ENCODE data around the gene TUT1. TPM values are rescaled to one million over a fixed set of nuclear protein-coding genes. Genes with fewer than 3 reads are reported as not detected.
A peak's percentile ranks its signal among the peaks of the same experiment; 100 is the strongest.

Gene TUT1
- total RNA-seq, 1 experiment from 2014 or later = 6.4 TPM

DNA sequence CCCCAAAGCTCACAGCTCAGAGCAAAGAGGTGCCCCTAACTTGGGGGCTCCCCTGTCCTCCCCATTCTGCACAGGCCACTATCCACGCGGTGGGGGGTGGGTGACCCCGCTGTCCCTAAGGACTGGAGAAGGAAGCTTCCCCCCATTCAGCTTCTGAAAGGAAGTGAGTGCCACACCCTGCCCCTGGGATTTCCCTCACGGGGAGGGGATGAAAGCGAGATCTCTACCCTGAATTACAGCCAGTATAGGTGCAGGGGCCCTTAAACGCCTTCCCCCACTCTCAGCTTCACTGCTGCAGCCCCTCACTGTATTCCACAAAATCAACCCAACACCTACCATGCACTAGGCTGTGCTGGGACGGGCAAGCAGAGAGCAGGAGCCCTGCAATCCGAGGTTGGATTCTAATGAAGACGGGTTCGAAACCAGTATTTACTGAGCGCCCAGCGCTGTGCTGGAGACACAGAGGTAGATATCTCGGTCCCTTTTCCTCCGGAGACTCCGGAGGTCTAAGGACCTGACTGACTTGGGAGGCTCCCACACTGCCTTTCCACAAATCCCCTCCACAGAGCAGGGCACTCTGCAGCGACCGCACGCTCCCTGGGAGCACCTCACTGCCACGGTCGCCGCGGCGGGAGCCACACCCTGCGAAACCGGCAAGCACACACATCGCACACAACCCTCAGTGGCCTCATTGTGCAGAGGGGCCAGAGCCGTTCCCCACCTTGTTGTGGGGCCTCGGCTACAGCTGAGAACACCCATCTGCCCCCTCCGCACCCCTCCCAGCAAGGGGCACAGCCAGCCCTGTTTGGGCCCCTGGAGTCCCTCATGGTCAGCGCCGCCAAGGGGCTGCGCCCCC, 46.5 kb downstream of the TUT1 start:
- DNase-seq (ENCODE audit: extremely low read depth, low read depth) = no peak

DNA sequence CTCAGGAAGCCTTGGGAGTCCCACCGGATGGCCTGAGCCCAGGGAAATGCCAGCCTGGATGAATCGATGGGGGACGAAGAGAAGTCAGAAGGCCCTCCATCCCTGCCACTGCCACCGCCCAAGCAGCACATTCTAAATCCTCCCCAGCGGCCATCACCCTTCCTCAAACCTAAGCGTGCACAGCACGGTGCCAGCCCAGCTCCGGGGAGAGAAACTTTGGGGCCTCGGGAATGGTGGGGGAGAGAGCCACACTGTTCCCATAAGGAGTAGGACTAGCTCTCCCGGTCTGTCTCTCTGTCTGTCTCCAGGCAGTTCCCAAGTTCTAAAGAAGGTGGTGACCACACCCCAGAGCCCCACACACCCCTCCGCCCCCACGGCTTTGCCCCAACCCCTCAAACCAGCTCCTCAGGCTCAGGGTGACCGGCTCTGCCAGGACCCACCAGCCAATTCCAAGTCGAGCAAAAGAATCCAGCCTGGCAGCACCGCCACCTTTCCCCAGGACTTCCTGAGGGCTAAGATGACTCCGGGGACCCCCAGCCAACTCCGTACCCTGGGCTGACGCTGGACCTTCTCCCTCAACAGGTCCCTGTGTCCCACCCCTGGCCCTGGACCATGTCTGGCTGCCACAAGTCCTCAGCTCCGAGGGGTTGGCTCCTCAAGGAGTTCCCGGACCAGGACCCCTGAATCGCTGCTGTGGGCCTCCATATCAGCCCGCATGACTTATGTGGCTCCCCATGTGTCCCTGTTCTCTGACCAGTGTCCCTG, 47.5 kb downstream of the TUT1 start:
- DNase-seq (ENCODE audit: extremely low read depth, low read depth) = no peak

DNA sequence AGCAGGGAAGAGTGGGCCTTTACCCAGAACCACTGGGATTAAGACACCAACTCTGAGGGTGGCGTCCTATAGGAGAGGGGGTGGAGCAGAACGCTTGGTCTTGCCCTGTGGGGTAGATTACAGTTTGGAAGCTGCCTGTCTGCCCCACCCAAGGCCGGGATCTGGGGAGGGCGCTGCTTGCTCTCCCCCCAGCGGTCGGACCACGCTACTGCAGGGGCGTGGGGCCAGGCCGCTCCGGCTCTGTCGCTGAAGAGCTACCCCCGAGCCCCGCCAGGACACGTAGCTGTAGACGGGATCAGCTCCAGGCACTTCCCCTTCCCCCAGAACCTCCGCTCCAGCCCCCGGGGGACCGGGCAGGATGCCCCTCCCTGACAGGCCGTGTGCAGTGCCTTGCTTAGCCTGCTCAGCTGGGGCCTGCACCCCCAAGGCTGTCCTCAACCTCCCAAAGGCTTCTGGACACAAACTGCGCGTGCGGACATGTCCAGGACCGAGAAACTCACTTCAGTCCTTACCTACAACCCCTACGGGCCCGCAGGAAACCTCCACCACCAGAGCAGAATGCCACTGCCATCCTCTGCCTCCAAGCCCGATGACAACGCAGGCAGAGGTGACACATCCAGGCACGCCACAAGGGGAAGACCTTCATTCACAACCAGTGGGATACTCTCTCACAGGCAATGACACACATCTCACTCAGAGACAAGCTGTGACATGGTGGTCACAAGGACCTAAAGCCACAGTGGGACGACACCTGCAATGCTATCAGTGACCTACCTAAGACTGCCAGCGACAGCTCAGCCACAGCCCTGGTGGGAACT, 48.4 kb downstream of the TUT1 start:
- DNase-seq (ENCODE audit: extremely low read depth, low read depth) = peak; percentile 51

DNA sequence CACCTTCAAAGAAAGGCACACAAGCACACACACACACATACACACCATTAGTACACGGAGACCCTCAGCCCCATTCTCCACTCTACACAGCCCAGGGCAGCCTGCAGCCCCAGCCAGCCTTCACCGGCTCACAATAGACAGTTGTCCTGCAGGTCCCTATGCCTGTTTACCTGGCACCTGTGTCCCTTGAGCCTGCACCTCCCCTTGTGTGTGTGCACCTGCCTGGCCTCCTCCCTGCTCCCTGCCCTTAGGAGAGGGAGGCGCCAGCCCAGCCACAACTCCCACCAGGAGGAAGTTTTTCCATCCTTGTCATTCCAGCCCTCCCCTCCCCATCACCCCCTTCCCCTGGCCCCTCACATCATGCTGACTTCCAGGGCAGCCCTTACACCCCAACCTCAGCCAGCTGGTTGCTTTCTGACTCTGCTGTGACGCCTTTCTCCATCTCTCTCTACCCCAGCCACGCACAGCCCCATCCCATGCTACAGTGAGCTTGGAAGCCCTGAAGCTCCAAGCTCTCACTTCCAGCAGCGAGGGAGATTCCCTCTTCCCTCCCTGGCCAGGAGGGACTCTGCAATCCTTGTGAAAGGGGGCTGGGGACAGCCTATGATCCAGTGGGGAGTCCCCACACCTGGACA, 49.1 kb downstream of the TUT1 start:
- no peak for DNase-seq (ENCODE audit: extremely low read depth, low read depth)

DNA sequence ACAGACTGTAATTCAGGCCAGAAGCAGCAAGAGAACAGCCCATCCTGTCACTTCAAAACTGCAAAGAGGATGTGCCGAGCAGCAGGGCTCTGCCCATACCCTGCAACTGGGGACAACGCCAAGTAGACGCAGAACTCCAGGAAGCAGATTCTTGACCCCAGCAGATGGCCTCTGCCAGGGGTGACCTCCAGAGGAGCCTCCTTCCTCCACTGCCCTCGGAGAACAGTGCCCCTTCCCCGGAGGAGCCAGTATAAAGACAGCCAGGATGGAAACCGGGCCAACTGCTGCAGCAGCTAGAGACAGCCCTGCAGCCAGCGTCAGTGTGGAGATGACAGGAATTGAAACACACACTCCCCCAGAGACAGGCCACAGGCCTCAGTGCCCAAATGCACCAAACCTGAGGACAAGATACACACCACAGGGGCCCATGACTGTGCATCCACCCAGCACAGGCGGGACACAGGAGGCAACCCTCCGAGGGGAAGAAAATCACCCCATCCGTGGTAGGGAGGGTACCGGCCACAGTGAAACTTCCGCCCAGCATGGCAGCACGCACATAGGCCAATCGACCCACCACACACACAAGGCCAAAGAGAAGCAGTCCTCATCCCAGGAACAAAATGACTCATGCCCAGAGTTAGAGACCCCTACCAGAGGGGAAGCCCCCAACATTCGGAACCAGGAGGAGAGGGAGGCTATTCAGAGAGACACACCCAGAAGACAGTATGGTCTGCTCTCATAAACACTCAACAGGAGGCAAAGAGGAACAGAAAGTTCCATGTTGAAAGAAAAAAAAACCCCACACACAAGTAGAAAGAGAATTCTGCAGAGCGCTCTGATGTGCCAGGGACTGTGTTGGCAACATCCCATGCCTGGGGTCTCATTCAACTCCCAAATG, 50.3 kb downstream of the TUT1 start:
- DNase-seq (ENCODE audit: extremely low read depth, low read depth) = no peak

DNA sequence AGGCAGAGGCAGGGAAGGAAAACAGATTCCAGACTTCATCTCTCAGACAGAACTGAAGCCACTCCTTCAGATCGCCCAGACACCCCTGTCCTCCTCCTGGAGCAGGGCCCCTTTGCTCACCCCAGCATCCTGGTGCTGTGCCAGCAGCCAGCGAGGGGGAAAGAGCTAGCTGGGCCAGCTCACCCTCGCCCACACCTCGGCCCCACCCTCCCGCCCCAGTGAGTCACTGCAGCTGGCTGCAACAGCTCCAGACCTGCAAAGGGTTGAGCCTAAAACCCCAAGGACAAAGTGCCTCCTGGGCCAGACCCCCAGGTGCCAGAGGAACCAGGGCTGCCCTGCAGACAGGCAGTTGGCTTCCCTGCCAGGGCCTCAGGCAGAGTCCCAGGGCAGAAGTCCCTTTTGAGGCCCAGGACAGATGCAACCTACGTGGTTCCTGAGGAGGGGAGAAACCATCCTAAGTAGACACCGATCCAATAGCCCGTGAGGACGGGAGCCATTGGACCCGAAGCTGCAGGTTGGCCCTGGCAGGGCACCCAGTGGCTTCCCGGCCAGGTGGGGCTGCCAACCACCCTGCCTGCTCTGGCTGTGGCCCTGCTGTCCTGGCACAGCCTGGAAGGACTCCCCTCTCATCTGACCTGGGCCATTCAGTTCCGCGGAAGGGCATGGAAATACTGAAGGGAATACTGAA, 51.9 kb downstream of the TUT1 start:
- no peak for DNase-seq (ENCODE audit: extremely low read depth, low read depth)

DNA sequence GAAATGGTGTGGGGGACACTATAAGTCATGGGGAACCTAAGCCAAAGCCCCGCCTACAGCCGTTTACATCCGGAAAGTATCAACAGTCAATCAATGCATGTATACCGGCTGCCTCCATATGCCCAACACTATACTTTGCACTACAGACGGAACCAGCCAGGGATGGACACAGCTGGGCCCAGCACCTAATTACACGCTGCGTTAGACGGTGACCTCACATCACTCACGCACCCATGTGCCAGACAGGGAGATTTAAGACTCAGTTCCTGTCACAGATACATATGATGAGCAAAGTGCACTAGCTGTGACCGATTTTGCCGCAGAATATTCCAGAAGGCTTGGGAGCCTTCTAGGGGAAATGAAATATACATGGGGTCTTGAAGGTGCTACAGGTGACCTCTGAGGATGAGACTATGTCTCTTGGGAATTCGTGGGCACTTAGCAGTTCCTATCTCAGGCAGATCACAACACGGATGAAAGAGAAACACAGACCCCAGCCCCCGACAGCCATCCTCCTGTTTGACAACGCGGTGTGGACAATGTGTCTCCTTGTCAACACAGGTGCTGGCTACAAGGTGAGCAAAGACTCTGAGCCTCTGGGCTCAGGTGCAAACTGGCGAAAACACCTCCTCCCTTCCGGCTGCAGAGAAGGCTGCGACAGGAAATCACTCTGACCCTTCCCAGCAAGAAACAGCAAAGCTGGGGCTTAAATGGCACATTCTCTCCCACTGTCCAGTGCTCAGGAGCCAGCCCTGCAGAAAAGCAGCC, 52.7 kb downstream of the TUT1 start:
- DNase-seq (ENCODE audit: extremely low read depth, low read depth) = no peak

DNA sequence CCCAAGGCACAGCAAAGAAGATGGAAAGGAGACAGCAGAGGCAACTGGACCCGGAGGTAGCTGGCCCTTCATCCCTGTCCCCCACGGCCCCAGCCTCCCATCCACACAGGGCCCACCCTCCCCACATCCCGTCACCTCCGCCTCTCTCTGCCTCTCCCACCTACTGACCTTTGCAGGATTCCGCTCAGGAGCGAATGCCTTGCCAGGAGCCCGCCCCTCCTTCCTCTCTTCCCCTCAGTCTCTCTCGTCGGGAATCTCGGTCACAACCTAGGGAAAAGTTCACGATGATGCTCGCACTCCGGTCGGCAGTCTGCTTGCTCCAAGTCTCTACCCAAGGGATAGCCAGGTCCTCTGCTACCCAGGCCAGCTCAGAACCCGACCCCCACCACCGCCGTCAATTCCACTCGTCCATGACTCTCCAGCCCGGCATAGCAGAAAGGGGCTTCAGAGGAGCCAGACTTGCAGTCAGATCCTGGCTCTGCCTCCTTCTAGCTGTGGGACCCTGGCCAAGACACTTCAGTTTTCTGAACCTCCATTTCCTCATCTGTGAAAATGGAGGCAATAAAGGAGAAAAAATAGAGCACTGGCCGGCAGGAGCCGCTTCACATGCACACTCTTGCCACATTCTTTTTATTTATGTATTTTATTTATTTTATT, 54.9 kb downstream of the TUT1 start:
- no peak for DNase-seq (ENCODE audit: extremely low read depth, low read depth)

DNA sequence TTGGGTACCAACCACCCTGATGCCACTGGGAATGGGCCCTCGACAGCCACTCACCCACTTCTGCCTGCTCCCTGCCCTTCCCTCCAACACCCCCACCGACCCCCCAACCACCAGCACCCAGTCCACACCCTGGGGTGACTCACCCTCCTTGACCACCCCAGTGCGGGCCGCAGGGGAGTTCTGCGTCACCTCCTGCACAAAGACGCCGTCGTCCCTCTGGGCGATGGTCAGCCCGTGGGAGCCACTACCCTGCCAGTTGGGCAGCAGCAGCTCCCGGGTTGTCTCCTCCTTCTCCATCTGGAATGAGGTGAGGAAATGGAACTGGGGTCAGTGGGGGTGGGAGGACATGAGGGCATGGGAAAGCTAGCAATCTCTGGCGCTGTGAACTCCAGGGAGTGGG, 55.5 kb downstream of the TUT1 start:
- DNase-seq (ENCODE audit: extremely low read depth, low read depth) = no peak

DNA sequence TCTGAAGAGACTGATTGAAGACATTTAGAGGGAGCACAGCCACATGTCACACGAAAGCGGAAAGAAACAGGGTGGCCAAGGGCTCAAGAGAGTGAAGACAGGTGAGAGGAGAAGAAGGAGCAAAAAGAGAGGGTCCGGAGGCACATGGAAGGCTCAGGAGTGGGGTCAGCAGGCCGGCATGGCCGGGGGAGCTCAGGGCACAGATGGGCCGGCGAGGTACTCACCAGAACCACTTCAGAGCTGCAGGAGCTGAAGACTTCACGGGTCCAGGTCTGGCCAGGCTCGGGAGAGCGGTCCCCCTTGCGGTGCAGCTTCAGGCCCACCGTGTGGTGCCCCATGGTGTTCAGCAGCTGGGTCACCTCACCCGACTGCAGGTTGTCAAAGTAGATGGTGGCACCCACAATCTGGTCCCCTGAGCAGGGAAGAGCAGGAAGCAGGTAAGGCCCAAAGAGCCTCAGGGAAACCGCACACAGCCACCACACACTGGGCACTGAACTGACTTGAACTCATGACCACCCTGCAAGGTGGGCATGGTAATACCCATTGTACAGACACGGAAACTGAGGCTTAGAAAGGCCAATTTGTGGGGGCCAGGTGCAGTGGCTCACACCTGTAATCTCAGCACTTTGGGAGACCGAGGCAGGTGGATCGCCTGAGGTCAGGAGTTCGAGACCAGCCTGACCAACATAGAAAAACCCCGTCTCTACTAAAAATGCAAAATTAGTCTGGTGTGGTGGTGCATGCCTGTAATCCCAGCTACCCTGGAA, 56.4 kb downstream of the TUT1 start:
- no peak for DNase-seq (ENCODE audit: extremely low read depth, low read depth)

DNA sequence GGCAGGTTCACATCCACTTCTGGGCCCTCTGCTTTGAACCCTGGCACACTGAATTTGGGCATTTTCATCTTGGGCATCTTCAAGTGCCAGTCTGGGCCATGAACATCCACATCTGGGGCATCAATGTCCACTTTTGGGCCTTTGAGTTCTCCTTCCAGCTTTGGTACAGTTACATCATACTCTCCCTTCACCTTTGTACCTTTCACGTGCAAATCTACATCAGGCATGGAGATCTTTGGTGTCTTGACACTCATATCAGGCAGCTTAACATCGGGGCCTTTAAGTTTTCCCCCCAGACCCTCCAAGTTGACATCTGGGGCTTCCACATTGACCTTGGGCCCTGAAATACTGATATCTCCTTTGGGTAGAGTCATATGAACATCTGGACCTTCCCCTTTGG, 59.2 kb downstream of the TUT1 start:
- DNase-seq (ENCODE audit: extremely low read depth, low read depth) = no peak

Small RNA genes lying within 50 kb of the gene (small RNA-seq; reads per million reads assigned to genes)
- gene AP001458.1 (0 reads per million in 2 experiments), gene EEF1G (0 reads per million in 2 experiments), gene MIR6747 (0 to 0.06 reads per million in 2 experiments)

Other genes starting within 250 kb of the TUT1 start
- not detected in 2 replicates for gene SCGB1A1, start 172.5 kb downstream of the TUT1 start, total RNA-seq (2014; rRNA removed; shearing (Covaris generic))
- 80.2 and 86.0 TPM in 2 replicates for gene AHNAK, start 44.7 kb downstream of the TUT1 start, total RNA-seq (2014; rRNA removed; shearing (Covaris generic))
- gene EEF1G, start 17.6 kb downstream of the TUT1 start, total RNA-seq (2014; rRNA removed; shearing (Covaris generic)) = 2,030 and 2,160 TPM in 2 replicates
- 67.7 and 79.0 TPM in 2 replicates for gene MTA2, start 10.3 kb upstream of the TUT1 start, total RNA-seq (2014; rRNA removed; shearing (Covaris generic))
- 14.6 and 18.4 TPM in 2 replicates for gene EML3, start 21.3 kb upstream of the TUT1 start, total RNA-seq (2014; rRNA removed; shearing (Covaris generic))
- 1.2 and 3.0 TPM in 2 replicates for gene ROM1, start 21.7 kb upstream of the TUT1 start, total RNA-seq (2014; rRNA removed; shearing (Covaris generic))
- 22.6 TPM in 2 replicates for gene B3GAT3, start 30.5 kb upstream of the TUT1 start, total RNA-seq (2014; rRNA removed; shearing (Covaris generic))
- 172 and 229 TPM in 2 replicates for gene GANAB, start 55.1 kb upstream of the TUT1 start, total RNA-seq (2014; rRNA removed; shearing (Covaris generic))
- gene INTS5, start 61.8 kb upstream of the TUT1 start, total RNA-seq (2014; rRNA removed; shearing (Covaris generic)) = 11.1 and 11.4 TPM in 2 replicates
- gene C11orf98, start 73.7 kb upstream of the TUT1 start, total RNA-seq (2014; rRNA removed; shearing (Covaris generic)) = 61.6 and 69.1 TPM in 2 replicates
- gene CSKMT, start 73.8 kb upstream of the TUT1 start, total RNA-seq (2014; rRNA removed; shearing (Covaris generic)) = 8.8 and 11.5 TPM in 2 replicates
- gene UQCC3, start 80.2 kb upstream of the TUT1 start, total RNA-seq (2014; rRNA removed; shearing (Covaris generic)) = 13.9 and 20.2 TPM in 2 replicates
- 5.4 and 5.5 TPM in 2 replicates for gene LBHD1, start 80.7 kb upstream of the TUT1 start, total RNA-seq (2014; rRNA removed; shearing (Covaris generic))
- gene UBXN1, start 87.5 kb upstream of the TUT1 start, total RNA-seq (2014; rRNA removed; shearing (Covaris generic)) = 82.6 and 93.2 TPM in 2 replicates
- gene LRRN4CL, start 98.0 kb upstream of the TUT1 start, total RNA-seq (2014; rRNA removed; shearing (Covaris generic)) = 0.02 TPM in 1 of 2 replicates, not detected in the other
- gene BSCL2, start 115.9 kb upstream of the TUT1 start, total RNA-seq (2014; rRNA removed; shearing (Covaris generic)) = 57.4 and 59.2 TPM in 2 replicates
- 0.17 TPM in 1 of 2 replicates, not detected in the other for gene GNG3, start 116.2 kb upstream of the TUT1 start, total RNA-seq (2014; rRNA removed; shearing (Covaris generic))
- gene HNRNPUL2, start 135.9 kb upstream of the TUT1 start, total RNA-seq (2014; rRNA removed; shearing (Covaris generic)) = 4.4 and 7.5 TPM in 2 replicates
- 25.8 and 28.8 TPM in 2 replicates for gene TTC9C, start 137.0 kb upstream of the TUT1 start, total RNA-seq (2014; rRNA removed; shearing (Covaris generic))
- 4.1 and 5.5 TPM in 2 replicates for gene ZBTB3, start 162.6 kb upstream of the TUT1 start, total RNA-seq (2014; rRNA removed; shearing (Covaris generic))
- gene POLR2G, start 170.1 kb upstream of the TUT1 start, total RNA-seq (2014; rRNA removed; shearing (Covaris generic)) = 79.6 and 88.3 TPM in 2 replicates
- 10.5 and 11.9 TPM in 2 replicates for gene TAF6L, start 179.9 kb upstream of the TUT1 start, total RNA-seq (2014; rRNA removed; shearing (Covaris generic))
- gene TMEM179B, start 195.9 kb upstream of the TUT1 start, total RNA-seq (2014; rRNA removed; shearing (Covaris generic)) = 38.4 and 44.3 TPM in 2 replicates
- 21.4 and 25.9 TPM in 2 replicates for gene TMEM223, start 200.5 kb upstream of the TUT1 start, total RNA-seq (2014; rRNA removed; shearing (Covaris generic))
- gene NXF1, start 213.9 kb upstream of the TUT1 start, total RNA-seq (2014; rRNA removed; shearing (Covaris generic)) = 18.7 and 28.7 TPM in 2 replicates
- gene STX5, start 240.5 kb upstream of the TUT1 start, total RNA-seq (2014; rRNA removed; shearing (Covaris generic)) = 14.7 and 15.9 TPM in 2 replicates
- not detected in 2 replicates for gene TEX54, start 241.3 kb upstream of the TUT1 start, total RNA-seq (2014; rRNA removed; shearing (Covaris generic))
- 64.7 and 71.2 TPM in 2 replicates for gene WDR74, start 248.1 kb upstream of the TUT1 start, total RNA-seq (2014; rRNA removed; shearing (Covaris generic))

All from NCI-H460 (cell line).